Measurements from ENCODE around the gene CDKN1C.
A peak's percentile ranks its signal among the peaks of the same experiment; 100 is the strongest.

The CDKN1C gene

DNA sequence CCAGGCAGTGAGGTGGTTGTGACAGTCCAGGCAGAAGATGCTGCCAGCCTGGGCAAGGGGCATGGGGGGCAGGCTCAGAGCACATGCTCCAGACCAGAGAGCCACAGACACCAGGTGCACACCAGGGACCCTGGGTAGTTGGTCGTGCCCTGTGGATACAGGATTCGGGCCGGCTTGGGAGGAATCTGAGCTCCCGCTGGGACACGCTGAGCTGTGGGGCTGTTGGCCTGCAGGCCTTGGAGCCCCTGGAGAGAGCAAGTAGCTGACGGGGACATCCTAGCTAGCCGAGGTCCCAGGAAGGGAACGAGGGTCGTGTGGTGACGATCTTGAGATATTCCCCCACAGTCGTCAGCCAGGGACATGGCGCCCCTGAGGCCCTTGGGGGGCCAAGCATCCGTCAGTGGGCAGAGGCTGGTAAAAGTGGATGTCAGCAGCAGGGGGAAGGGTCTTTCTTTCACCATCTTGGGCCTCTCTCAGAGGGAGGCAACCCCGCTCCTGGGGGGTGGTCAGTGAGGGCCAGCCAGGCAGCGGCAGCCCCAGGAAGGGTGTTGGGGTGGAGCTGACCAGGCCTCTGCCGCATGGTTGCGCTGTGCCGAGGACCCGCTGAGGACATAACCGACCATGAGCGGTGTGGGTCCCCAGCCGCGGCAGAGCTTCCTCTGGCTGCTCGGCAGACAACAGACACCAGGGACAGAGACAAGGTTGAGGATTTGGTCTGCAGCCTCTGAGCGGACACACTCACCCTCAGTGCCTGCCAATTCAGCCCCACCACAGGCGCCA is 44.0 kb downstream of the CDKN1C start:
- no peak for DNase-seq

- DNase-seq: no peak
Observed at GRCh38 chr11:2839395-2839943, 46.1 kb downstream of the CDKN1C start.

DNA sequence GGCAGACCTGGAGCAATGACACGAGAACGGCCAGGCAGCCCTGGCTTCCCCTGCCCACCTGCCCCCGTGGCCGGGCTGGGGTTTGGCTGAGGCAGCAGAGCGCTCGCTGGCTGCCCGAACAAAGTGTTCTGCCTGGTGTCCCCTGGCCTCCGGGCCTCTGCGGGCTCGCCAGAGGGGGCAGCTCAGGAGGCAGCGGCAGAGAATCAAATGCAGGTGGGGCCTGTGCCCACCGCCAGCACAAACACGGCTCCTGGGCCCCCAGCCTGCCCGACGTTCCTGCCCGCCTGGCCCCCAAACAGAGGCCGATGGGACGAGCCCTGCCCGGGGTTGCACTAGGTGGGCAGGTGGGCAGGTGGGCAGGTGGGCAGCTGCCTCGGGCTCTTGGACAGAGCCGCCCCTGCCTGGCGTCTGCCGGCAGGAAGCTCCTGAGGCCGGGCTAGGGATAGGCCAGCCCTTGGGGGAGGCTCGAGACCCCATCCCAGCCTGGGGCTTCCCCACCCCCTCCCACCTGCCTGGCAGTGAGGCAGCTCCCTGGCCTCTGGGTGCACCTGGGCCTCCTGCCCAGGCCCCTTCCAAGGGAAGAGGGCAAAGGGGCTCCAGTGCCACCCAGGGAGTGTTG is 46.8 kb downstream of the CDKN1C start:
- DNase-seq: no peak

DNA sequence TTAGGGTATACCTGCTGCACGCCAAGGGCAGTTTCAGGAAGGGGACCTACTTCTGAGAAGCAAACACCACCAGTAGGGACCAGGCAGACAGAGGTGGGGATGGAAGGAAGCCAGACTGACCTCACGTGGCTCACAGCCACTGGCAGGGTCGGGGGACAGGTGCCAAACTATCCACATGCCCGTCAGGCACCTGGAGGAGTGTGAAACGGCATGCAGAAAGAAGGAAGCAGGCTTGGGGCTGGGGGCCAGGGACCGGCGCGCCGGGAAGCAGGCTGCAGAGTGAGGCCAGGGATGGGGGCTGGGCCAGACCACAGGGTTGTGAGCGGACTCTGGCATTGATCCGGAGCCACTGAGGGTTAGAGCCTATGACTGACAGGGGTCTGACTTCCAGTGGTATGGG is 47.5 kb downstream of the CDKN1C start:
- no peak for DNase-seq

DNA sequence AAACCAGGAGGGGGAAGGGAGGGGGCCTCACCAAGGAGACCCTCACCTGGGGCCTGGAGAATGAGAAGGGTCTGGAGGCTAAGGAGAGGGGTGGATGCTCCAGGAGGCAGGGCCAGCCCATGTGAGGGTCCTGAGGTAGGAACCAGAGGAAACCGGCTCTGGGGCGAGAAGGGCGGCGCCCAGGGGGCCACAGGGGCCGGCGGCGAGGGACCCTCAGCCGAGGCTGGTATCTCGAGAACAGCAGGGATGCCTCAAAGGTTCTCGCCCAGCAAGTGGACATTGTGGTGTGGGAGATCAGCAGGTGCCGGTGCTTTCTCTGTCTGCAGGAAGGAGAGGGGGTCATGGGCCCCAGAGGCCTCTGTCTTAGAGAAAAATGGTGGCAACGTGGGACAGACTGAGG is 47.9 kb downstream of the CDKN1C start:
- DNase-seq: no peak

DNA sequence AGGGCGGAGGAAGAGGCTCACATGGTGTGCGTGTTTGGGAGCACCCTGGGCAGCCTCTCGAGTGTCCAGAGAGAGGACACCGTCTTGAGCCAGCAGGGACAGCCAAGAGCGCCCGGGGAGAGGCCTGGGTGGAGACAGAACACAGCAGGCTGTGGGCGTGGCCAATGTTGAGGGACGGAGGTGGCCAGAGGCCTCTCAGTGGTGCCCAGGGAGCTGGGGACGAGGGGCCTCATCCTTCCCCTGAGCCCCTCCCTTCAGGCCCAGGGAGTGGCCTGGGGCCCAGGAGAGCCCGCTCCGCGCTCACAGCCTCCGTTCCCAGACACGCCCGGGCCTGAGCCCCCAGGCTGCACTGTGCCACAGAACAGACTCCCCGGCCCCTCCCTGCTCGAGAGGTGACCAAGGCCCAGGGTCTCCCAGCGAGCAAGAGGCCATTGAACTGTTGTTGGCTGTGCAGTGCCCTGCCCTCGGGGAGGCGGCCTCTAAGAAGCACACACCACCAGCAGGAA is 48.4 kb downstream of the CDKN1C start:
- DNase-seq: peak; percentile 69

- DNase-seq: no peak
Observed at GRCh38 chr11:2836315-2837095, 49.1 kb downstream of the CDKN1C start.

DNA sequence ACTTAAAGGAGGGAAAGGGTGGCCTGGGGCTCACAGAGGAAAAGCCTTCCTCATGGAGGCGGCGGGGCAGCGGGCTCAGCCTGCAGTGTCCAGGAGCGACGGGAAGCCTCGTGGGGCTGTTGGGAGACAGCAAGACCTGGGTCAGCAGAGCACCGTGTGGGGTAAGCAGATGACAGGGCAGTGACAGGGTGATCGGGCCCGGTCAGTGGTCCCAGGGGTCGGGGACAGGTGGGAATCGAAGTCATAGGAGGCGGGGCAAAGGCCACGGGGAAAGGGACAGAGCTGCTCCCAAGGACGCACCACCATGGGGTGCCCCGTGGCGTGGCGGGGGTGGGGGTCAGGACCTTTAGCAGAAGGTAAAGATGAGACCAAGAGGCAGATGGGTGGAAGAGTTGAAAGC is 49.8 kb downstream of the CDKN1C start:
- DNase-seq: no peak

- DNase-seq: peak; percentile 9
Observed at GRCh38 chr11:2835296-2835695, 50.3 kb downstream of the CDKN1C start.

- no peak for DNase-seq
Observed at GRCh38 chr11:2834503-2835273, 50.9 kb downstream of the CDKN1C start.

DNA sequence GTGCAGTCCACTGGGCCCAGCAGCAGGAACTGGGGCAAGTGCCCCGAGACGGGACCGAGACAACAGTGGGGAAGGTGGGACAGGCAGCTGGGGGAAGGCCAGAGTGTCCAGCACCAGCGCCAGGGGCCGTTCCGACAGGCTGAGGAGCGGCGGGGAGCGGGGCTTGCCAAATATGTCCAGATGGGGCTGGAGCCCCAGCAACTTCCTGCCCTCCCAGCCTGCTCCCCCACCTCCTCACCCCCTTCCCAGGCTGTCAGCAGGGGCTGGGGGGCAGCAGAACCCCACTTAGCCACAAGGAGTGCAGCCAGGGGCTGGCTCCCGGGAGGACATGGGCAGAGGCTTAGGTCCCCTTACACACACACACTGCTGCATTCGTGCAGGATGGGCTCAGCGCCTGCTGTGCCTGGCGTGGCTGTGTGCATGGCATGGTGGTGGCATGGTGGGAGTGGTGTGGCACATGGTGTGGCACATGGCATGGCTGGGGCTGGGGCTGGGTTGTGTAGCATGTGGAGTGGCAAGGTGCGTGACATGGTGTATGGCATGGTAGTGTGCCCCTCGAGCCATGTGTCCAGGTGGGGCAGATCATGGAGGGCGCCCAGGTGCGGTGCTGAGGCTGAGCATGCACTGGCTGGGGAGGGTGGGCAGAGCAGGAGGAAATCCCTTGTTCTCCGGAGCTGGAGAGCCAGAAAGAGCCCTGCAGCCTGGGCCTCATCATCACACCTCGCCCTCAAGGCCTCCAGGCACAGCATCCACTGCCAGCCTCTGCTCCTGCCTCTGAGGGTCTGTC is 51.7 kb downstream of the CDKN1C start:
- DNase-seq: no peak
